Lung (tissue), 12 donors: ENCODE data around the gene PGAP2. TPM values are rescaled to one million over a fixed set of nuclear protein-coding genes. Genes with fewer than 3 reads are reported as not detected.

ENCODE experiments used
- ATAC-seq: fragments of 200-7000 bp; cut with Tn5 transposase; one replicate; pipeline ENCODE4 v1.9.1; 2020; ENCODE audit warnings: moderate number of reproducible peaks; ENCODE audit not compliant: insufficient read depth, low FRiP score
- DNase-seq, 3 donors: peaks; one replicate each; pipeline ENCODE4 v3.0.0-alpha.2; 2013 to 2017
- H3K27ac ChIP-seq, 2 donors: one replicate each; pipeline ENCODE4 v1.5.1; 2013; ENCODE audit warnings: mild to moderate bottlenecking in 2 of 2, moderate library complexity in 2 of 2, control low read depth in 1 of 2, inconsistent platforms in 1 of 2, low read depth in 1 of 2, low read length in 1 of 2
- H3K27me3 ChIP-seq, 3 donors: one replicate each; pipeline ENCODE4 v1.5.1; 2013; ENCODE audit warnings: low read length in 2 of 3; ENCODE audit not compliant: control insufficient read depth in 3 of 3, insufficient read depth in 3 of 3
- H3K36me3 ChIP-seq, 4 donors: one replicate each; pipeline ENCODE4 v1.5.1; 2013; ENCODE audit warnings: low read length in 4 of 4, mild to moderate bottlenecking in 1 of 4, moderate library complexity in 1 of 4; ENCODE audit not compliant: control insufficient read depth in 4 of 4, insufficient read depth in 4 of 4
- H3K4me1 ChIP-seq, 5 donors: one replicate each; pipeline ENCODE4 v1.5.1; 2013; ENCODE audit warnings: low read length in 5 of 5, mild to moderate bottlenecking in 2 of 5, moderate library complexity in 1 of 5; ENCODE audit not compliant: control insufficient read depth in 5 of 5, insufficient read depth in 5 of 5
- H3K4me3 ChIP-seq: one replicate; pipeline ENCODE4 v1.5.1; 2013; ENCODE audit warnings: mild to moderate bottlenecking, control low read depth, moderate library complexity
- H3K9ac ChIP-seq, 2 donors: one replicate each; pipeline ENCODE4 v1.5.1; 2013; ENCODE audit warnings: low read length in 2 of 2, control low read depth in 1 of 2; ENCODE audit not compliant: insufficient read depth in 1 of 2
- H3K9me3 ChIP-seq, 4 donors: one replicate each; pipeline ENCODE4 v1.5.1; 2013; ENCODE audit warnings: low read length in 3 of 4, mild to moderate bottlenecking in 1 of 4, moderate library complexity in 1 of 4; ENCODE audit not compliant: control insufficient read depth in 4 of 4, insufficient read depth in 3 of 4
- WGBS, 2 donors: extraction: QIAGEN DNeasy Blood & Tissue Kit; methylation state at CpG; one replicate each; pipeline ENCODE4 v1.1.7; 2013; 5-methylcytosine and 5-hydroxymethylcytosine counted together
- polyA plus RNA-seq, 2 donors: library from polyadenylated mRNA; stranded (reverse); fragments of 200-250 nt; gene quantifications; one replicate each; pipeline ENCODE4 v1.2.1, GENCODE V29; 2013
- total RNA-seq, 2 donors: library from RNA; depleted of rRNA in 1 of 2; stranded (reverse); fragments of >200 nt in 1 of 2; gene quantifications; one replicate each; pipeline ENCODE4 v1.2.1, GENCODE V29; 2014 to 2021
- TF ChIP-seq, protein P1 (sequence below): IDR thresholded peaks from 2 replicates; pipeline ENCODE4 v1.5.1; 2012; ENCODE audit warnings: mild to moderate bottlenecking; ENCODE audit errors: control extremely low read depth, extremely low read depth
- donor health status: control.
- donor health status: control.
- donor health status: Bipolar disorder and iron deficiency.
- donor health status: healthy.
- donor health status: DM: yes; HTN: yes; CAD: no.

The PGAP2 gene
- total and polyA plus RNA-seq, 4 donors, result 17.5 to 23.6 (median 20.9) TPM

- Histone ChIP-seq H3K9me3 (no peaks in the 10 kb centered on the region), H3K9ac (no peak overlapping the region), H3K4me3 (no peak overlapping the region), H3K27ac (peak overlapping the region; percentile 46 to 76), H3K27me3 (no peaks in the 10 kb centered on the region), H3K4me1 (peaks cover 20 to 44% (median 26%) of the 10 kb centered on the region in 5 donors), H3K36me3 (peaks cover 0 to 4% (median 1%) of the 10 kb centered on the region in 4 donors)
- 30 to 52% methylated on average over 4 to 5 of the region's 5 CpGs for WGBS, 2 donors
- no peak for ATAC-seq
- TF ChIP-seq, protein P1, sequence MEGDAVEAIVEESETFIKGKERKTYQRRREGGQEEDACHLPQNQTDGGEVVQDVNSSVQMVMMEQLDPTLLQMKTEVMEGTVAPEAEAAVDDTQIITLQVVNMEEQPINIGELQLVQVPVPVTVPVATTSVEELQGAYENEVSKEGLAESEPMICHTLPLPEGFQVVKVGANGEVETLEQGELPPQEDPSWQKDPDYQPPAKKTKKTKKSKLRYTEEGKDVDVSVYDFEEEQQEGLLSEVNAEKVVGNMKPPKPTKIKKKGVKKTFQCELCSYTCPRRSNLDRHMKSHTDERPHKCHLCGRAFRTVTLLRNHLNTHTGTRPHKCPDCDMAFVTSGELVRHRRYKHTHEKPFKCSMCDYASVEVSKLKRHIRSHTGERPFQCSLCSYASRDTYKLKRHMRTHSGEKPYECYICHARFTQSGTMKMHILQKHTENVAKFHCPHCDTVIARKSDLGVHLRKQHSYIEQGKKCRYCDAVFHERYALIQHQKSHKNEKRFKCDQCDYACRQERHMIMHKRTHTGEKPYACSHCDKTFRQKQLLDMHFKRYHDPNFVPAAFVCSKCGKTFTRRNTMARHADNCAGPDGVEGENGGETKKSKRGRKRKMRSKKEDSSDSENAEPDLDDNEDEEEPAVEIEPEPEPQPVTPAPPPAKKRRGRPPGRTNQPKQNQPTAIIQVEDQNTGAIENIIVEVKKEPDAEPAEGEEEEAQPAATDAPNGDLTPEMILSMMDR, result no peak
- no peak for DNase-seq
These were observed 28.5 kb downstream of the PGAP2 start for GRCh38 chr11:3836903-3837302.

DNA sequence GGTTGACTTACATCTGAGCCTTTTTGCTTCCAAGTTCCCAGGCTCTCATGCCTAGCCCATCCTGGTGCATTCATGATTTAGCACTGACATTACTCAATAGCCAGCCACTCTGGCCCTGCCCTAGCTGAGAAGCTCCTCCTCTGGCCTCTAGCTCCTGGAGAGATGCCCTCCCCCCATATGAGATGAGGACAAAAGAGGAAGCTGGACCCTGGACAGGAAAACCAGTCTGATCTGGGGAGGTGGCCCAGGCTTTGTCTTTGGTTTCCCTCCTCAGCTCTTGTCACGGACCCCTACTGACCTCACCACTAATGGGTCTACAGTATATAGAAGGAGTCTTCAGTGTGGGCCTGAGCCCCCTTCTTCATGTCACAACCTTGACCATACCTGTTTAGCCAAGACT lies 29.4 kb downstream of the PGAP2 start:
- Histone ChIP-seq H3K27me3 (no peaks in the 10 kb centered on the region), H3K4me1 (peaks cover 20 to 44% (median 24%) of the 10 kb centered on the region in 5 donors), H3K27ac (peak overlapping the region in 1 of 2 donors; percentile 44), H3K4me3 (no peak overlapping the region), H3K36me3 (peaks cover 0 to 4% (median 1%) of the 10 kb centered on the region in 4 donors), H3K9ac (no peak overlapping the region), H3K9me3 (no peaks in the 10 kb centered on the region)
- TF ChIP-seq, protein P1, result no peak
- ATAC-seq (no peak), DNase-seq (peak in 2 of 3 donors; percentile 24 to 50)
- WGBS, 2 donors, result 25 to 46% methylated on average over 1 of the region's 1 CpG

DNA sequence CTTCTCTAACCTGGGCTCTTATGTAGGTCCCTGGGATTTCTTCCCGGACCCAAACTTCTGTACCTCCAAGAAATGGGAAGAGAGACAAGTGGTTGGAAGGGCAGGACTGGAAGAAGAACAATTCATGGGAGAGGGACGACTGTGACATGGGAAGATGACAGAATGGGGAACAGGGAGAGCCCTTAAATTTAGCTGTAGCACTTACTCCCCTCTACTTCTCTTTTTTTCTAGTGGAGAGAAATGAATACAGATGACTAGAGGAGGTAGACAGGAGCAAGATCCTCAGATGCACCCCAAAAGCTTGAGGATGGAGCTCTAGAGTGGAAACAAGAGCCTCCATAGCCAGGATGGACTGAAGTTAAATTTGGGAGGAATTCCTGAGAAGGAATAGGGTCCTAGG lies 30.1 kb downstream of the PGAP2 start:
- Histone ChIP-seq H3K27me3 (no peaks in the 10 kb centered on the region), H3K27ac (peak overlapping the region; percentile 23 to 94), H3K4me1 (peaks cover 20 to 44% (median 24%) of the 10 kb centered on the region in 5 donors), H3K9me3 (no peaks in the 10 kb centered on the region), H3K4me3 (no peak overlapping the region), H3K36me3 (peaks cover 0 to 4% (median under 1%) of the 10 kb centered on the region in 4 donors), H3K9ac (no peak overlapping the region)
- ATAC-seq (no peak), DNase-seq (no peak)
- 51 to 68% methylated on average over 2 of the region's 2 CpGs for WGBS, 2 donors
- TF ChIP-seq, protein P1, result no peak
